DOHH2 (cell line): ENCODE measurements around the gene PRKN.

ENCODE experiments used
- H3F3A ChIP-seq: fragments of 200-600 bp; sonication (generic), shearing (Covaris generic); 2 replicates; pipeline ENCODE4 v1.6.0; 2016; ENCODE audit warnings: antibody characterized with exemption, mild to moderate bottlenecking; ENCODE audit not compliant: control insufficient read depth, insufficient read depth
- H3K27ac ChIP-seq: fragments of 200-600 bp; sonication (generic); 2 replicates; pipeline ENCODE4 v1.5.1; 2014; ENCODE audit warnings: low read depth, mild to moderate bottlenecking, low read length, moderate library complexity
- H3K27me3 ChIP-seq: fragments of 200-600 bp; sonication (generic); 2 replicates; pipeline ENCODE4 v1.6.1; 2014; ENCODE audit warnings: mild to moderate bottlenecking, low read length, mixed read lengths; ENCODE audit not compliant: control insufficient read depth
- H3K36me3 ChIP-seq: fragments of 200-600 bp; sonication (generic); 2 replicates; pipeline ENCODE4 v1.6.1; 2014; ENCODE audit warnings: mild to moderate bottlenecking, low read length, moderate library complexity, mixed read lengths; ENCODE audit not compliant: control insufficient read depth
- H3K4me1 ChIP-seq: fragments of 200-600 bp; sonication (generic); 2 replicates; pipeline ENCODE4 v1.6.1; 2014; ENCODE audit warnings: mild to moderate bottlenecking, low read length, mixed read lengths; ENCODE audit not compliant: control insufficient read depth
- H3K4me2 ChIP-seq: fragments of 200-600 bp; sonication (generic); 2 replicates; pipeline ENCODE4 v1.6.0; 2014; ENCODE audit warnings: mild to moderate bottlenecking, low read length, moderate library complexity
- H3K4me3 ChIP-seq: fragments of 200-600 bp; sonication (generic); 2 replicates; pipeline ENCODE4 v1.5.1; 2014; ENCODE audit warnings: mild to moderate bottlenecking, low read length, mixed read lengths
- H3K79me2 ChIP-seq: fragments of 200-600 bp; sonication (generic); 2 replicates; pipeline ENCODE4 v1.6.1; 2014; ENCODE audit warnings: mild to moderate bottlenecking, low read length, mixed read lengths; ENCODE audit not compliant: control insufficient read depth
- H3K9me2 ChIP-seq: fragments of 200-600 bp; sonication (generic); replicated peaks from 2 replicates; pipeline ENCODE4 v1.6.1; 2014; ENCODE audit warnings: mild to moderate bottlenecking, low read length, mixed read lengths; ENCODE audit not compliant: control insufficient read depth
- H3K9me3 ChIP-seq: fragments of 200-600 bp; sonication (generic); 2 replicates; pipeline ENCODE4 v1.6.1; 2014; ENCODE audit warnings: antibody characterized with exemption, low read length, mixed read lengths; ENCODE audit not compliant: control insufficient read depth, insufficient read depth
- H4K20me1 ChIP-seq: fragments of 200-600 bp; sonication (generic); 2 replicates; pipeline ENCODE4 v1.6.0; 2014; ENCODE audit warnings: low read depth, mild to moderate bottlenecking, antibody characterized with exemption, low read length, moderate library complexity; ENCODE audit not compliant: control insufficient read depth, insufficient read depth
- EZH2phosphoT487 ChIP-seq: fragments of 200-600 bp; sonication (generic); IDR thresholded peaks from 2 replicates; pipeline ENCODE4 v1.6.1; 2017; ENCODE audit warnings: borderline replicate concordance, mild to moderate bottlenecking, antibody characterized with exemption, low read length, moderate library complexity, mixed read lengths
- TF ChIP-seq, protein P1 (sequence below): fragments of 200-600 bp; sonication (generic); IDR thresholded peaks from one replicate; pipeline ENCODE4 v1.5.1; 2014; ENCODE audit warnings: antibody characterized with exemption, mild to moderate bottlenecking, low read depth, low read length; ENCODE audit not compliant: poor library complexity, severe bottlenecking

The PRKN gene

GRCh38 chr6:161482517-161482858 lies 1245.1 kb downstream of the PRKN start:
- Histone ChIP-seq H3K27ac (no peak overlapping the region), H3F3A (no peaks in the 10 kb centered on the region), H3K36me3 (no peaks in the 10 kb centered on the region), H3K79me2 (no peaks in the 10 kb centered on the region), H3K9me2 (no peaks in the 10 kb centered on the region), H3K27me3 (no peaks in the 10 kb centered on the region), H3K4me1 (no peaks in the 10 kb centered on the region), H4K20me1 (no peaks in the 10 kb centered on the region), H3K9me3 (no peaks in the 10 kb centered on the region), H3K4me3 (no peak overlapping the region), H3K4me2 (no peak overlapping the region)
- TF ChIP-seq EZH2phosphoT487: no peak
- TF ChIP-seq, protein P1, sequence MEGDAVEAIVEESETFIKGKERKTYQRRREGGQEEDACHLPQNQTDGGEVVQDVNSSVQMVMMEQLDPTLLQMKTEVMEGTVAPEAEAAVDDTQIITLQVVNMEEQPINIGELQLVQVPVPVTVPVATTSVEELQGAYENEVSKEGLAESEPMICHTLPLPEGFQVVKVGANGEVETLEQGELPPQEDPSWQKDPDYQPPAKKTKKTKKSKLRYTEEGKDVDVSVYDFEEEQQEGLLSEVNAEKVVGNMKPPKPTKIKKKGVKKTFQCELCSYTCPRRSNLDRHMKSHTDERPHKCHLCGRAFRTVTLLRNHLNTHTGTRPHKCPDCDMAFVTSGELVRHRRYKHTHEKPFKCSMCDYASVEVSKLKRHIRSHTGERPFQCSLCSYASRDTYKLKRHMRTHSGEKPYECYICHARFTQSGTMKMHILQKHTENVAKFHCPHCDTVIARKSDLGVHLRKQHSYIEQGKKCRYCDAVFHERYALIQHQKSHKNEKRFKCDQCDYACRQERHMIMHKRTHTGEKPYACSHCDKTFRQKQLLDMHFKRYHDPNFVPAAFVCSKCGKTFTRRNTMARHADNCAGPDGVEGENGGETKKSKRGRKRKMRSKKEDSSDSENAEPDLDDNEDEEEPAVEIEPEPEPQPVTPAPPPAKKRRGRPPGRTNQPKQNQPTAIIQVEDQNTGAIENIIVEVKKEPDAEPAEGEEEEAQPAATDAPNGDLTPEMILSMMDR: no peak

DNA sequence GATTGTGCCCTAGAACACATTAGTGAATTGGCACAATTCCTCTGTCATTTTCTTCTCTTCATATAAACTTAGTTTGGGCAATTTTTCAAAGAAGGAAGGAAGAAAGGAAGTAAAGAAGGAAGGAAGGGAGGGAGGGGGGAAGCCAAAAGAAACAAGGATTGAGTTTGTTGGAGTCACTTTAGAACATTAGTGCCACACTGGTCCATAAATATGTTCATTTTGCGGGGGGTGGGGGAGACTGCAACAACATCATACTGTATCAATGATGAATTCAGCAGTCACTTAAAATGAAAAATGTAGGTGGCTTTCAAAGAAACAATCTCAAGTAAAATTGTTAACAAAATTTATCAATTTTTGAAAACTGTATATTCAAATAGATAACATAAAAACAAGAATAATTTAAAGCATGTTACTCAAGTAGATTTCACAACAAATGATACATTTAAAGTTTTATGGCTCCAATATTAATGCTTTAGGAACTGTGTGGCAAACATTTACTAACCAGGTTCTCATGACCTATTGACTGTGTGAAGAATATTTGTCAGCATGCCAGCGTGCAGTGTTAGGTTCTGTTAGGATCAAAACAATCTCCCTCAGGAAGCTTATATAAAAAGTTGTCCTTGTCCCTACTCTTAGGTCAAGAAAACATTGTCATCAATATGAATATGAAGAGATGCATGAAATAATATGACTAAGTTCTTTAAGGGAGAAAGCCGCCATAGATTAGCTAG lies 1245.6 kb downstream of the PRKN start:
- no peaks in the 10 kb centered on the region for H3K4me1 ChIP-seq
- H3K4me2 ChIP-seq: no peak overlapping the region
- H3K27ac ChIP-seq: no peak overlapping the region
- H3K36me3 ChIP-seq: no peaks in the 10 kb centered on the region
- no peaks in the 10 kb centered on the region for H3K27me3 ChIP-seq
- H3F3A ChIP-seq: no peaks in the 10 kb centered on the region
- no peaks in the 10 kb centered on the region for H3K9me3 ChIP-seq
- H4K20me1 ChIP-seq: no peaks in the 10 kb centered on the region
- no peaks in the 10 kb centered on the region for H3K9me2 ChIP-seq
- no peaks in the 10 kb centered on the region for H3K79me2 ChIP-seq
- no peak for TF ChIP-seq EZH2phosphoT487
- TF ChIP-seq, protein P1: no peak
- no peak overlapping the region for H3K4me3 ChIP-seq

GRCh38 chr6:161480421-161481155 lies 1247.0 kb downstream of the PRKN start:
- Histone ChIP-seq H3K27ac (no peak overlapping the region), H3K79me2 (no peaks in the 10 kb centered on the region), H3K9me3 (no peaks in the 10 kb centered on the region), H3F3A (no peaks in the 10 kb centered on the region), H3K4me1 (no peaks in the 10 kb centered on the region), H3K4me2 (no peak overlapping the region), H3K4me3 (no peak overlapping the region), H4K20me1 (no peaks in the 10 kb centered on the region), H3K27me3 (no peaks in the 10 kb centered on the region), H3K36me3 (no peaks in the 10 kb centered on the region), H3K9me2 (no peaks in the 10 kb centered on the region)
- TF ChIP-seq, protein P1: no peak
- TF ChIP-seq EZH2phosphoT487: no peak
